ENCODE results near the gene GAS2L2. TPM values are rescaled to one million over a fixed set of nuclear protein-coding genes. Genes with fewer than 3 reads are reported as not detected.

The GAS2L2 gene
- total and polyA plus RNA-seq, 2 of the 8 experiments (the other 6 are each of a cell fraction or from before 2014, with no cell fraction given): 0.09 to 0.13 TPM

GRCh38 chr17:35729405-35729833, 23.6 kb downstream of the GAS2L2 start:
- Histone ChIP-seq H3K27me3 (replicated peaks in 1 of 4; ENCODE audit: control insufficient read depth in 3 of 4, extremely low read depth in 1 of 4, insufficient read depth in 3 of 4, low read length in 3 of 4) (peaks cover 0 to 8% (median 5%) of the 10 kb centered on the region in 4 experiments; a peak in 4 of 7 replicates), H2BK15ac (ENCODE audit: low read length) (no peak overlapping the region), H2BK120ac (replicated peaks; ENCODE audit: low read depth, low read length) (no peak overlapping the region), H3K9me3 (ENCODE audit: insufficient read depth in 2 of 2, low read depth in 1 of 2, low read length in 1 of 2) (no peaks in the 10 kb centered on the region), H3K23me2 (ENCODE audit: low read depth, low read length) (peaks cover 9% of the 10 kb centered on the region; the same call in 1 of the 2 replicates), H4K5ac (ENCODE audit: insufficient read length, low read depth, low read length) (no peak overlapping the region), H3K4ac (replicated peaks; ENCODE audit: insufficient read length, low read depth, low read length) (no peak overlapping the region), H3K18ac (ENCODE audit: extremely low read depth, low read length) (no peak overlapping the region), H3K4me1 (replicated peaks in 1 of 4; ENCODE audit: control insufficient read depth in 3 of 4, insufficient read depth in 4 of 4, low read length in 3 of 4) (peaks cover 7 to 28% (median 8%) of the 10 kb centered on the region in 4 experiments; a peak in 6 of 7 replicates), H2AFZ (ENCODE audit: low read length) (no peak overlapping the region), H3K27ac (ENCODE audit: low read depth, low read length) (no peak overlapping the region), H4K8ac (ENCODE audit: extremely low read depth, insufficient read depth, low read length) (no peak overlapping the region), H3K4me3 (ENCODE audit: extremely low read depth in 1 of 4, insufficient read depth in 2 of 4, low read depth in 3 of 4, low read length in 4 of 4) (0 out of 8 replicates have a peak overlapping the region, but pooled peaks of 1 of the 4 experiments have one; percentile 4), H3K56ac (replicated peaks; ENCODE audit: insufficient read length, low read depth, low read length) (no peak overlapping the region), H3K9ac (replicated peaks in 1 of 4; ENCODE audit: extremely low read depth in 1 of 4, low read depth in 3 of 4, low read length in 3 of 4) (no peak overlapping the region), H3K79me1 (ENCODE audit: low read depth, low read length) (peaks cover 2% of the 10 kb centered on the region; the same call in 1 of the 2 replicates), H2BK5ac (ENCODE audit: low read depth, low read length) (no peak overlapping the region), H3K79me2 (ENCODE audit: control insufficient read depth in 1 of 2, insufficient read depth in 2 of 2, low read length in 2 of 2) (no peaks in the 10 kb centered on the region), H3K14ac (ENCODE audit: insufficient read length) (no peak overlapping the region), H4K91ac (replicated peaks; ENCODE audit: insufficient read length, low read length) (no peak overlapping the region), H3K23ac (ENCODE audit: insufficient read length) (no peak overlapping the region), H3K36me3 (ENCODE audit: control insufficient read depth in 2 of 4, insufficient read depth in 4 of 4, low read length in 3 of 4) (peaks cover 0 to 8% (median 2%) of the 10 kb centered on the region in 4 experiments; a peak in 5 of 8 replicates), H3K4me2 (ENCODE audit: insufficient read depth in 1 of 2, low read depth in 2 of 2, low read length in 2 of 2) (peak overlapping the region; percentile 4 to 30; a peak in 2 of 4 replicates), H2BK12ac (ENCODE audit: low read depth, low read length) (no peak overlapping the region), H4K20me1 (replicated peaks in 1 of 2; ENCODE audit: control insufficient read depth in 1 of 2, insufficient read depth in 2 of 2, low read length in 2 of 2) (peaks cover 2 to 11% of the 10 kb centered on the region in 2 experiments), H2BK20ac (ENCODE audit: low read length) (no peak overlapping the region), H2AK5ac (ENCODE audit: low read depth, low read length) (no peak overlapping the region)
- CTCF ChIA-PET (ENCODE audit: partially characterized antibody): interaction anchor here (1.0 to 9.8 kb wide), 6 partner anchors 12 to 117 kb away, joined by 3 to 45 read pairs (median 10); no protein-coding TSS in a partner anchor
- DNase-seq (ENCODE audit: low read depth in 1 of 2, low spot score in 2 of 2) (peak in 1 of 2 experiments; percentile 46), FAIRE-seq (no peak)
- peak; percentile 45; the same call in 1 of the 2 replicates for TF ChIP-seq SRF (IDR thresholded peaks at IDR 0.05; ENCODE audit: low read depth, low read length)
- TF ChIP-seq CREB1 (IDR thresholded peaks at IDR 0.05): no peak
- TF ChIP-seq, protein P1, sequence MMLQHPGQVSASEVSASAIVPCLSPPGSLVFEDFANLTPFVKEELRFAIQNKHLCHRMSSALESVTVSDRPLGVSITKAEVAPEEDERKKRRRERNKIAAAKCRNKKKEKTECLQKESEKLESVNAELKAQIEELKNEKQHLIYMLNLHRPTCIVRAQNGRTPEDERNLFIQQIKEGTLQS (IDR thresholded peaks at IDR 0.05; ENCODE audit: insufficient read depth, low read depth, low read length): 0 out of 2 replicates have a peak, but pooled peaks have one; percentile 40
- TF ChIP-seq TAF1 (IDR thresholded peaks at IDR 0.05; ENCODE audit: low read depth, low read length): no peak
- TF ChIP-seq CEBPB (IDR thresholded peaks at IDR 0.05; ENCODE audit: low read depth, low read length): peak; percentile 80
- no peak for TF ChIP-seq POU5F1 (IDR thresholded peaks at IDR 0.05; ENCODE audit: low read depth, low read length)
- TF ChIP-seq JUND (IDR thresholded peaks at IDR 0.05; ENCODE audit: low read length): 0 out of 2 replicates have a peak, but pooled peaks have one; percentile 23
- 34% methylated on average over 4 of the region's 4 CpGs; no CpG with 5 or more reads in 1 of the 2 experiments for WGBS, 2 experiments (ENCODE audit: extremely low coverage in 1 of 2, insufficient coverage in 1 of 2, insufficient read length in 1 of 2, insufficient replicate concordance in 2 of 2, low coverage in 1 of 2, low lambda C conversion rate in 2 of 2, missing lambda C conversion rate in 1 of 2)
- POLR2A ChIA-PET (ENCODE audit: partially characterized antibody): interaction anchor here (0.9 to 1.2 kb wide), 2 partner anchors 79 to 143 kb away, joined by 4 read pairs; partner anchors contain the start of genes AP2B1 and TAF15
